HG03442 (cell line): Measurements from ENCODE around the gene ELMO2.

Experiments
- ATAC-seq: cut with Tn5 transposase; IDR thresholded peaks from one replicate; pipeline ENCODE4 v1.9.1; 2021; ENCODE audit warnings: mild to moderate bottlenecking, moderate library complexity; ENCODE audit not compliant: unreplicated experiment

ELMO2 gene

DNA sequence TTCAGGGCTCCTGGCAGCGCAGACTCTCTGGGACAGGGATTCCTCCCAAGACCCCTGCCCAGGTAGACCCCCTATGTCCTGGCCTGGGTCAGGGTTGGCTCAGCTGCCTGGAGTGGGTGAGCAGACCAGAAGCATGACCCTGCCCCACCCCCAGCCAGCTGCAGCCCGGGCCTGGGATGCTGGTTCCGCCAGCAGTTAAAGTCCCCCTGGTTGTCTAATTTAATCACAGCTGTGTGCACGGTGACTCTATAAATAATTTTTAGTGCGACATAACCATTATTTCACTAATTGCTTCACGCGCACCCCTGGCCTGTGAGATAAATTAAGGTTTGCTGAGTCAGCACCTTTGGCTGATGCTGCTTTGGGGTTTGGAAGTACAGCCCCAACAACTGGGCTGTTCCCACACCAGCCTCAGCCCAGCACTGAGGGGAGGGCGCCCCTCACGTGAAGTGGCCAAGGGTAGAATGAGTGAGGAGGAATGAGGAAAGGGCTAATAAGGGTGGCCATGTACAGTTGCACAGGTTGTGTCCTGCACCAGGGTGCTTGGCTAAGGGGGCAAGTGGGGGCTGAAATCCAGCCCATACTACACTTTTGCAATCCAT lies 72.0 kb downstream of the ELMO2 start:
- ATAC-seq: no peak

DNA sequence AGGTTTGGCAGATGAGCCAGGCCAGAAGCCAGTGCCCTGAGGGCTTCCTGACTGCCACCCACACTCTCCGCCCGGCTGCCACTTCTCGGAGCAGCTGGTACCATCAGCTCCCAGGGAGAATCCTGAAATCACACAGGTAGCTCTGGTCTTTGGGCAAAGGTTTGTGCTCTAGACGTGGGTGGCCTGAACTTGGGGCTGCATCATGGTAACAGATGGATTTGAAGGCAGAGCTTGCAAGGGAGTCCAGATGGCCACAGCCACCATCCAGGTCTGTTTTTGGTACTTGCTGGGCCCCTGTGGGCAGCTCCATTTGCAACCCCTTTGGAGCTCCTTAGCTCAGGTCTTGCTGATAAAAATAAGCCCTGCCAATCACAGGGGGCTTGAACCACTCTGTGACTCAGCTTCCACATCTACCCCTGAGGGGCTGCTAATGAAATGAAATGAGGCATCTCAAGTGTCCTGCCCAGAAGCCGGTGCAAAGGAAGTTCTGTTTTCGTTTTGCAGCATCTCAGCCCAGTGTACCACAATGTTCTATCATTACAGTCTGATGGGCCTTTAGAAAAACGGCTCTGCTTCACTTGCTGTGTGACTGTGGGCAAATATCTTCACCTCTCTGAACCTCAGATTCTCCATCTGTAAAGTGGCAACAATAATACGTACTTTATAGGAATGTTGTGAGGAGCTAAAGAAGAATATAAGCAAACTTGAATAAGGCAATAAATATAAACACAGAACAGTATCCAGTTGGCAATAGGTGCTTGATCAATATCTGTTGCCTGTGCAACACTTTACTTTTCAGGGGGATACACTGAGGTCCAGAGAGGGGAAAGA lies 73.0 kb downstream of the ELMO2 start:
- no peak for ATAC-seq

DNA sequence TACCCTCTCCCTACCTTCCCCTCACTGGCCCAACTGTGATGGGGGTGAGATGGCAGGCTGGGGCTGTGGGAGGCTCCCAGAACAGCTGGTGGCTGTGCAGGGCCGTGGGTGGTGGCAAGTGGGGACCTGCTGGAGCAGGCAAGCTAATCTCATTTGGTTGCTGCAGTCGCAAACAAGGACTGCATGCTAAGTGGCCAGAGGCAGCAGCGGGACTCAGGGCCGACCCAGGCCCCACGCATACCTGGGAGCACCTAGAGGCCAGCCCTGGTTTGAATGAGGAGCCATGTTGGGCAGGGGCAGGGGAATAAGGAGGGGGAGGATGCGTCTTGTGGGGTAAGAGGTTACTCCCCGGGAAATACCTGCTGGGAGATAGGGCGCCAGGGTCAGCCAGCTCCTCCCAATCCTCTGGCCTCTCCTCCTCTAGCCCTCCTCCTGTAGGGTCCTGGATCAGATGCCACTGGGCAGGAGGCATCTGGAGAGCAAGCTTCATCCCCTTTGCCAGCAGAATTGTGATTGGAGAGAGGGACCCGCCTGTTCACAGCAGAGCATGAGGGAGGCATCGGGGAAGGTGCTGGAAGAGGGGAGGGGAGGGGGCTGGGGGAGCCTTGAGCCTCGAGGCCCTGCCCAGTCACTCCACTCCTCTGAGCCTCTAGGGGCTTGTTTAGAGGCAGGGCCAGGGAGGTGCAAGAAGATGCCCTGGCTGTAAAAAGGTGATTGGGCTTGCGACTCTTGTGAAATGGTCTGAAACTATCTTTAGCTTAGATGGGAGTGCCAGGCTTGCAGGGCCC lies 73.8 kb downstream of the ELMO2 start:
- ATAC-seq: no peak

DNA sequence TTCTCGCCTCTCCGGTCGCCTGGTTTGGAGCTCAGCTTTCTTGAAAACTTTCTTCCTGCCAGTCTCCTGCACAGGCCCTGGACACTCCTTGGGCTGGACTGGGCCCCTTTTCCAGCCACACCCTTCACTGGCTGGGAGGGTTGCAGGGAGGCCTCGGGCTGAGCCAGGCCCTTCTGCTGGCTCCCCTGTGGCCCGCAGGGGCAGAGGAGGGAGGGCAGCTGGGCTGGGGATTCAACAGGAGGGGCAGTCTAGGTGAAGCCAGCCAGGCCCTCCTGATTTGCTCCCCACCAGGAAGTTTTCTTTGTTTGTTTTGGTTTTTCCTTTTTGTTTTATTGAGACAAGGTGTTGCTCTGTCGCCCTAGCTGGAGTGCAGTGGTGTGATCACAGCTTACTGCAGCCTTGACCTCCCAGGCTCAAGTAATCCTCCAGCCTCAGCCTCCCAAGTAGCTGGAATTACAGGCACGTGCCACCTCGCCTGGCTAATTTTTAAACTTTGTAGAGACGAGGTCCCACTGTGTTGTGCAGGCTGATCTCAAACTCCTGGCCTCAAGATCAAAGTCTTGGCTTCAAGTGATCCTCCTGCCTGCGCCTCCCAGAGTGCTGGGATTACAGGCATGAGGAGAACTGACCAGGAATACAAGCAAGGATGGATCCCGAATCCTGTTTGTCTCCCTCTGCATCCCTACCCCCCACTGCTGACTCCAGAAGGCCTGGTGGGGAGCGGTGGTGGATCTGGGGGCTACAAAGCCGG lies 74.6 kb downstream of the ELMO2 start:
- ATAC-seq: no peak

DNA sequence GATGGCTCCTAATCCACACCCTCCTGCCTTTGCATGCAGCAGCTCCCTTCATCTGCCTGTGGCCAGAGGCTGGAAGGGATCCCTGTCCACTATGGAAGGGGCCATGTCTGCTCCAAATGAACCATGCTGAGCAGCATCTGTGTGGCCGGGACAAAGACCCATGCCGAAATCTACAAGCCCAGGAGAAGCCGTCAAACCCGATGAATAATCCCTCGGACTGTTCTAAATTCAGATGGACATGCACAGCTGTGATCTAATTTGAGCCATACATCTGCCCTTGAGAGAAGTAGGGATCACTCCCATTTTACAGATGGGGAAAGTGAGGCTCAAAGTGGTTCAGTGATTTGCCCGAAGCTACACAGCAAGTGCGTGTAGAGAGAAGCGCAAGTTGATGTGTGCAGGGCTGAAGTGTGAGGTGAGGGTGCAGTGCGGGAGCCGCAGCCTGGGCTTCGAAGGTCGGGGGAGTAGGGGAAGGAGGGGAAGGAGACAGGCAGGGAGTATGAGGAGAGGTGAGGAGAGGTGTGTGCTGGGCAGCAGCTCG lies 75.5 kb downstream of the ELMO2 start:
- ATAC-seq: no peak

DNA sequence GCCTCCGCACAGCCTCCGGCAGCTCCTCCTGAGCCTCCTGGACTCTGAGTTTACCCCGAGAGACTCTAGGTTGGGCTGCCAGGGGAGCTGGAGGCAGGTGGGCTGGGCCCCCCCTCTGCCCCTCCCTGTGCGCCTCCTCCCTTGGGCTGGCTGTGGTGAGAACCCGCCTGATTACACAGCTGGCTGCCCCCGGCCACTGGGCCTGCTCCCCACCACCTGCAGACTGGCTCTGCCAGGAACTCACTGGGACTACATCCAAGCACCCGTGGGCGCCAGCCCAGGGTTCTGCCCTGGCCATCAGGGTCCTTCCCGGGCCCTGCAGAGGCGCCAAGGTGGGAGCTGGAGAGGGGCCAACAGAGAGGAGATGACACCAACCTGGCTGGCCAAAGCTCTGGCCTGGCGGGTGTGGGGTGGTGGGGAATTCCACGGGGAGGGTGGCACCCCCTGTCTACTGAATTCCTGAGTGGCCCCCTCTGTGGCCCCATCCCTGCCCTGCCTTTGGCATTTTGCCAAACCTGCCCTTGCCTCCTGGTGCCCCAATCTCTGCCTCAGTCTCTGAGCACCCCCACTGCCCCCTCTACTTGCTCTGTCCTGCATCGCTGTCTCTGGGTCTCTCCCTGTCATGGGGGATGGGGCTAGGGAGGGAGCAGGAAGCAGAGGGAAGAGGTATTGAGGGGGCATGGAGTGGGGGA lies 76.2 kb downstream of the ELMO2 start:
- no peak for ATAC-seq

DNA sequence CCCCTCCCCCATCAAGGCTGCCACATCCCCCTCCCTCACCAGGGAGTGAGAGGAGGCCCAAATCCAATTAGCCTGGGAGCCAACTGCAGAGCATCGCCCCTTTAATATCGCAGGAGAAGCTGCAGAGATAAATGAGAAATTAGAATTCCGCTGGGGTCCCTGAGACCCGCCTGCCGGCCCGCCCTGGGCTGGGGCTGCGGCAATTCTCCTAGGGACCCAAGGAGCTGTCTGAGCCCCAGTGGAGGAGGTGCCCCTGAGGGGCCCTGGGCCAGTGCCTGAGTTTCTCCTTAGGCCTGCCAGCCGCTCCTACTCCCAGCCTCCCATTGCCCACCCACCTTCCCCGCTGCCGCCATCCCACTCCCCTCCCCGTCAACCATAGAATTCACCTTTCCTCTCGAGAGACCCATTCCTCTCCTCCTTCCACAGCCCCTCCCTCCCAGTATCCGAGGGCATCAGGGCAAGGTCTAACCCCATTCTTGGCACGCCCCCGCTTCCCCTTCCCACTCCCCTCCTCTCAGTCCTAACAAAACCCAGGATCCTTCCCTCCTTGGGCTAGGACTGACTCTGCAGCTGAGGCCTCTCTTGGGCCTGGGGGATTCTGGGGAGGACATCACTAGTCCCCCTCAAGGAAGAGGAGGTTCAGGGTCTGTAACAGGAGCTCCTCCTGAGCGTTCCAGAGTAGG lies 78.1 kb downstream of the ELMO2 start:
- no peak for ATAC-seq

DNA sequence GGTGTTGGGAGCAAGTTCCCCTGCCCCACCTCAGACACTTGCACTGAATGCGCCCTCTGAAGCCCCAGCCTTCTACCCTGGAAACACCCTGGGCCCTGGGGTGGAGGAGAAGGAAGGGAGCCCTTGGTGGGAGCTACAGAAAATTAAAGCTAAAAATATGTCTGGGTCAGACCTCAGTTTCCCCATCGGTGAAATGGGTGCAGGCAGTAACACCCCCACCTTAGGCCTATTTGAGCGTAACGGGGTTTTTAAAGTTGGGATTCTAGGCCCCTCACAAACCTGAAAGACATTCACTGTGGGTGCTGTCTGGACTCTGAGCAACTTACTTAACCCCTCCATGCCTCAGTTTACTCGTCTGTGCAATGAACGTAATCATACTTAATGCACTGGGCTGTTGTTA lies 78.9 kb downstream of the ELMO2 start:
- ATAC-seq: no peak

DNA sequence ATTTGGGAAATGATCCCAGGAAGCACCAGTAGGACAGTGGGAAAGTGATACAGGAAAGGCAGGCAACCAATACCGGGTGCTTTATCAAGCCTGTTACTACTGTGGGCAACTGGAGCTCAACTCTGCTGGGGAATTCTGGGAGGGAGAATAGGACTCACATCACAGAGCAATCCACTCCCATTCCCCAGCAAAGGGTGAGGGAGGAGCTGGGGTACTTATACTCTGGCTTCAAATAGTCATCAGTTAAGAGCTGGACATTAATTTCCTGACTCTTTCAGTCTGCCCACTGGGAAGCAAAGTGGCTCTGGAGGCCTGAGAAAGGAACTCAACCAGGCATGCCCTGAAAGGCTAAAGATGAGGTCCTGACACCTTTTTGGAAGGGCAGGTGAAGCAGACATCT lies 80.6 kb downstream of the ELMO2 start:
- no peak for ATAC-seq

DNA sequence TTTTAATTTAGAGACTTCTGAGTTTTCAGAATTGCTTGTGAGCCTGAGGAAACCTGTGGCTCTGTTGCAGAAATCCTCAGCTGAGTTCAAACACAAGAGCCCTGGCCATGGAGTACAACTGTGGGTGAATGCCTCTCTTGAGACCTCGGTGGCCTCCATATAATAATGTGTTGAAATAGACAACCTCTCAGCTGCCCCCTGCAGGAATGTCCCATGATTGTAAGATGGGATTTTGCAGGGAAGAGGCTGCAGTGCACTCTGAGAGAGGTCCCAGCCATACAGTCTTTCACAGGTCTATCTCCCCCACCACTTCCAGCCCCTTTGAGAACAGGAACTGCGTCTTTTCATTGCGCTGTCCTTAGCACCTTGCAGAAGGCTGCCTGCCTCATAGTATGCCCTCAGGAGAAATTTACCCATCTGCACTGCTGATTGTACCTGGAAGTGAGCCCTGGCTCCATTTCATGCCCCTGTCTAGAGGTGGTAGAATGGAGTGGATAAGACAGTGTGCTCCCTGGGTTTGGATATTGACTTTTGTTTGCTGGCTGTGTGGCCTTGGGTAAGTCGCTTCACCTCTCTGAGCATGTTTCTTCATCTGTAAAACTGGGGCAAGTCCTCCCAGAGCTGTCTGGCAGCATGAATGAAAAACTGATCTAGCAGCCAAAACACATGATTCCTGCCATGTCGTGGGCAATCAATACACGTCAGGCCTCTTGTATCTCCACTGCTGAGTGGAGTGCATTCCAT lies 81.3 kb downstream of the ELMO2 start:
- ATAC-seq: no peak

DNA sequence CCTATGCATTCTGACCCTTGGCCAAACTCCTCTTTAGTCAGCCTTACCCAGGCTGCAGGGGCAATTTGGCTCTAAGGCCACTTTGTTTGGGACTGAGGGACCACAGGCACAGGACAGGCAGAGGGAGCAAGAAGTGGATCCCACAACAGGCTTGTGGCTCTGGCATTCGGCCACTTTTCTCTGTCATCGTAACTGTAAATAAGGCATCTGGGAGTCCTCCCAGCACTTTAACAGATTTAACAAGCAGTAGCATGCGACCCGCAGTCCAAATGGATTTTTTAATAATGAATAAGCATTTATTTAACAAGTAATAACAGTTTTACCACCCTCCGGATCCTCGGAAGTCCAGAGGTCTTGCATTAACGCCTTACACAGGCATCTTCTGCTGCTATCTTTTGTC lies 82.0 kb downstream of the ELMO2 start:
- ATAC-seq: no peak

DNA sequence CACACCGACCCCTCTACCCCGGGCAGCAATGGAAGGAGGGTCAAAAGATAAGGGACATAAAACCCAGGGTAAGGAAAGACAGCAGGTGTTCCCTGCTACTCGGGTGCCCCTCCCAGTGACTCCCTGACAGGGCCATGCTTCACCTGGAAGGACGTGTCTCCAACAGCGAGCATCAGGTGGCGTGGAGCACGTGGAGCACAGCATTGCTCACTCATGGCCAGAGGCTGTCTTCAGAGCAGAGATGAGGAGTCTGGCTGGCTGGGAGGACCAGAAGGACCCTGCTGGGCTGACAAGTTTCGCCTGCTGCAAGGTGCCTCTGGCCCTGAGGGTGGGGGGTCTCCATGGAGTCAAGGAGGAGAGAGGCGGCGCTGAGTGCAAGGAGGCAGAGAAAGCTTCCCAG lies 82.9 kb downstream of the ELMO2 start:
- ATAC-seq: no peak

DNA sequence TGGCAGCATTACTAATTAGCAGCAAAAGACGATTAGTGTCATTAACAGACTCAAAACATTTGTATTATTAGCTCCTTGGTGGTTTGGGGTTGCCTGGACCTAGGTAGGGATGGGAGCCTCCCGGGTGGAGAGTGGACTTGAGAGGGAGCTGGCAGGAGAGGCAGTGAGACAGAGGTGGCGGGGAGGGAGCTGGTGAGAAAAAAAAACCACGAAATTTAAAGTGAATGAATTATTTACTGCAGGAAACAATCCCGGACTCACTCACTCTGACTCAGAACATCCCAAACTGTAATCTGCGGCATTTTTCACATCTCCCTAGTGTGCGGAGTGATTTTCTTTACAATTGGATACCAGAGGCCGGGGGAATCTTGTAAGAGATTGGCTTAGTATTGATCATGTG lies 83.8 kb downstream of the ELMO2 start:
- no peak for ATAC-seq

DNA sequence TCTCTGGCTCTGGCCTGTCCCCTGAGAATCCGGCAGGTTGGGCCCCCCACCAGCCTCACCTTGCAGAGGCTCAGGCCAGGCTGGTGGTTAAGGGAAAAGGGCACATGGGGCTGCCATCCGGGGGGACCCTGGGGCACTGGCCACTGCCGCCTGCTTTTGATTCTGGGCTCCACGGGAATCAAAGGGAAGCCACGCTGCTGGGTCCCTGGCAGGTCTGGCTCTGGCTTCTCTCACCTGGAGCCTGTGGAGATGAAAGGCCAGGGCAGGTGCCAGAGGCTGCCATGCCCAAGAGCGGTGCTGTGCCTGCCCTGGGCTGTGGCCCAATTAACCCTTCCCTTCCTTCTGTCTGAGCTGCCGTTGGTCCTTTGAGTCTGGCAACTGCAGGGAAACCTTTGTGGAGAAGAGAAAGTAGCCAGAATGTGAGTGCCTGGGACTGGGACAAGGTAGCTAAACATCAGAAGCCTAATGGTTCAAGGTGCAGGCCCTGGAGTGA lies 88.7 kb downstream of the ELMO2 start:
- ATAC-seq: no peak

DNA sequence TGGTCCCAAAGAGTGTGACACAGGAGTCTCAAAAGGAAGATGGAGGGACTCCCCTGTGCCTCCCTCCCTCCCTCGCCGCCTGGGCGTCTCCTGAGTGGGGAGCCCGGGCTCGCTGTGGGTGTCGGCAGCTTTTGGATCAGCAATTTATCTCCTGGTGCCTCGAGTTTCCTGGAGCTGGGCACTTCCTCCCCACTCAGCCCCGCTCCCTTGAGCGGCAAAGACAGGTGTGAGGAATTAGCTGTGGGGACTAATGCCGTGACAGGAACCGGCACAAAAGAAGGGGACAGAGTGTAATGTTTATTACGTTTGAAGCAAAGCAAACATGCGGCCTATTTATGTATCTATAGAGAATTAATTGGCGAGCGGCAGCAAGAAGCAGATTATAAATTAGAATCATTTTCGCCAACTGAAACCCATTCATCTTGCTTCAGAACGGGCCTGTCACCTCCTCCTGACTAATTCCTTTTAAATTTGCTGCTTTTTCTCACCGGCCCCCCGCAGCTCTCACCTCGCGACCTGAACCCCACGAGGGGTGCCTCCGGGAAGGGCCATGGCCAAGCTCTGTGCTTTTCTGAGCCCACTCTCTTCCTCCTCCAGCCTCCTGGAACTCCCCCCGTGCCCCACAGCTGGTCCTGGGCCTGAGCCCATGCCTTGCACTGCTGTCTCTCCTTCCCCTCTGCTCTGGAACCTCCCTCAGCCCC lies 89.3 kb downstream of the ELMO2 start:
- no peak for ATAC-seq
